Activated CD4-positive, alpha-beta memory T cell treated with anti-CD3 and anti-CD28 coated beads for 36 hours (primary cell): ENCODE results near the gene MASP1. TPM values are rescaled to one million over a fixed set of nuclear protein-coding genes. Genes with fewer than 3 reads are reported as not detected.

ENCODE experiments used
- CTCF ChIA-PET: fragments of 350-600 bp; sonication (Branson Sonifier 250); formaldehyde crosslinking; loops from one replicate; lab custom pipeline; 2021; ENCODE audit warnings: antibody characterized with exemption, inconsistent platforms; lab: Charles Lee
- POLR2A ChIA-PET: fragments of 350-600 bp; sonication (Branson Sonifier 250); formaldehyde crosslinking; loops from one replicate; lab custom pipeline; 2021; ENCODE audit warnings: antibody characterized with exemption; lab: Charles Lee
- DNase-seq: peaks from one replicate; pipeline ENCODE4 v3.0.0-alpha.2; 2020
- H3K27ac Mint-ChIP-seq: one replicate; pipeline ENCODE4 v1.8.0; 2021; ENCODE audit warnings: mixed read lengths
- H3K27me3 Mint-ChIP-seq: one replicate; pipeline ENCODE4 v1.8.0; 2021; ENCODE audit warnings: mixed read lengths
- H3K36me3 Mint-ChIP-seq: one replicate; pipeline ENCODE4 v1.8.0; 2021; ENCODE audit warnings: mixed read lengths
- H3K4me1 Mint-ChIP-seq: one replicate; pipeline ENCODE4 v1.8.0; 2021; ENCODE audit warnings: low read depth, mixed read lengths
- H3K4me3 Mint-ChIP-seq: one replicate; pipeline ENCODE4 v1.8.0; 2021; ENCODE audit warnings: mild to moderate bottlenecking, mixed read lengths
- H3K9me3 Mint-ChIP-seq: one replicate; pipeline ENCODE4 v1.8.0; 2021; ENCODE audit warnings: mixed read lengths
- intact Hi-C: fragments of 100-400 bp; cut with micrococcal nuclease; formaldehyde crosslinking; loops from one replicate; pipeline ENCODE4 v1.15.1; 2023
- total RNA-seq, 2 experiments: library from RNA; stranded (reverse); gene quantifications; one replicate each; pipeline ENCODE4 v1.2.3, GENCODE V29; 2021

Gene MASP1
- total RNA-seq, 2 experiments from 2014 or later, result not detected

DNA sequence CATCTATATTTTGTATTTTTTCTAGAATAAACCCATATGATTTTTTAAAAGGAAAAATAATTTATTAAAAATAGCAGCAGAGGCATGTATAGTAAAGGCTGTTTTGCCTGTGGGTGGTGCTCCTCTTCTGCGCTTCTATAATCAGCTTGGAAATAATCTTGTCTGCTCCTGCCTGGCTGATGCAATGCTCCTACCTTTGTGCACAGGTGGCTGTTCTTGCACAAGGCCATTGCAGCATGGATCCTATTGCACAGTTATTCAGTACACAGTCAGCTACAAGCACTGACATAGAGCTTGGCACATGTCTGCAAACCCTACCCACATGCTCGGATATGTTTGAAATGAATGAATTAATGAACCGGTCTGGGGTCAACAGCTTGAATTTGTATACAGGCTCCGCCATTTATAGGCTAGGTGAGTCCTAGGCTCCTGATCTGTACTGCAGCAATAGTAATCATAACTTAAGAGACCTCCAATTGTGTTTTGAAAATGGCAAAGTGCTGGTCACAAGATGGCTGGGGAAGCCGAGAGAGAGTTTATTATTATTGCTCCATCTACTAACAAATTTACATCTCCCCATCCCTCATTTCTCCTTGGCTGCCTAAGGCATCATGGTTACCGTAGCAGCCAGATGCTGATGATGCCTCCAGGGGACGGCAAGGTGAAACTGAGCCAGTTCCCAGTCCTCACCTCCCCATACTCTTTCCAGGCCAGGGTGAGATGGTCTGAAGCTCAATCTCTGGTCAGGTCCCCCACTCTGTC lies 94.8 kb downstream of the MASP1 start:
- POLR2A ChIA-PET, result no interaction called here
- Mint-ChIP-seq H3K4me3 (no peak overlapping the region), H3K4me1 (no peaks in the 10 kb centered on the region), H3K27ac (no peak overlapping the region), H3K36me3 (no peaks in the 10 kb centered on the region), H3K9me3 (no peaks in the 10 kb centered on the region), H3K27me3 (peaks cover 11% of the 10 kb centered on the region)
- CTCF ChIA-PET, result interaction anchor here (1.5 kb wide), 1 partner anchor 24 kb away, joined by 4 read pairs; no protein-coding TSS in a partner anchor
- intact Hi-C loops, result no loop called here
- DNase-seq, result no peak

DNA sequence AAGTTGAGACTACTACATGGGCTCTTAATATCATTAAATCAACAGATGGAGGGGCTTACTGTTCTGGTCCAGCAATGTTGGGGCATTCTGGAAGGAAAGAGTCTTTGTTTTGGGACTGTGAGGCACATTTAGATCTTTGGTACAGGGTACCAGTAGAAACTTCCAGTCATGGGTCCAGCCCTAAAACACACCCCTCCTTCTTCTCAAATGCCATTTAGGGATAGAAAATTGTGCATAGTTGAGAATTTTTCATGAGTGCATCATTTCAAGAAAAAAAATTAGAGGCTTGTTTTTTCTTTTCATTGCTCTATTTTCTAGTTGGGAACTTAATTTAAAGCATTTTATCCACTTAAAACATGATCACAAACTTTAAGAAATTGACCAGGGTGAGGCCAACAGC lies 98.4 kb downstream of the MASP1 start:
- CTCF ChIA-PET, result no interaction called here
- DNase-seq, result no peak
- Mint-ChIP-seq H3K4me3 (no peak overlapping the region), H3K9me3 (no peaks in the 10 kb centered on the region), H3K4me1 (no peaks in the 10 kb centered on the region), H3K27me3 (peaks cover 23% of the 10 kb centered on the region), H3K36me3 (no peaks in the 10 kb centered on the region), H3K27ac (no peak overlapping the region)
- POLR2A ChIA-PET, result no interaction called here
- intact Hi-C loops, result no loop called here

DNA sequence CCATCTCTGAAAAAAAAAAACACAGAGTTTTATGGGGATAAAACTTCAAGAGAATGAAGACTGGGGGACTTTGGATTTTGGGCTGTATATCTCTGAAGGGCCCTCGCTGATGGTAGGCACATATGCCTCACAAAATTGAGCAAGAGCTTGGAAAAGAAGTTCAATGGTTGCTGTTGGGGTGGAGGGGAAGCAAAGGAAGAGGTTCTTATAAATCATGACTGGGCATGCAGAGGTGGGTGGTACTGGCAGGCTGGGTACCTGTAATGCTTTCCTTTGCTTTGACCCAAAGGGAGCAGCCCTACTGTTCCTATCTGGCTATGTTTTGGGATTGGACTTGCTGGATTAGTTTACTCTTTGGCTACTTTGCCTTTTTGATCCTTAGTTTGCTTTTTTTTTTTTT lies 100.3 kb downstream of the MASP1 start:
- Mint-ChIP-seq H3K4me3 (no peak overlapping the region), H3K27ac (no peak overlapping the region), H3K4me1 (no peaks in the 10 kb centered on the region), H3K27me3 (peaks cover 28% of the 10 kb centered on the region), H3K9me3 (no peaks in the 10 kb centered on the region), H3K36me3 (no peaks in the 10 kb centered on the region)
- ChIA-PET POLR2A (interaction anchor here (0.6 to 0.7 kb wide), 2 partner anchors 8 to 13 kb away, joined by 3 read pairs; no protein-coding TSS in a partner anchor), CTCF (no interaction called here)
- intact Hi-C loops, result no loop called here
- no peak for DNase-seq

DNA sequence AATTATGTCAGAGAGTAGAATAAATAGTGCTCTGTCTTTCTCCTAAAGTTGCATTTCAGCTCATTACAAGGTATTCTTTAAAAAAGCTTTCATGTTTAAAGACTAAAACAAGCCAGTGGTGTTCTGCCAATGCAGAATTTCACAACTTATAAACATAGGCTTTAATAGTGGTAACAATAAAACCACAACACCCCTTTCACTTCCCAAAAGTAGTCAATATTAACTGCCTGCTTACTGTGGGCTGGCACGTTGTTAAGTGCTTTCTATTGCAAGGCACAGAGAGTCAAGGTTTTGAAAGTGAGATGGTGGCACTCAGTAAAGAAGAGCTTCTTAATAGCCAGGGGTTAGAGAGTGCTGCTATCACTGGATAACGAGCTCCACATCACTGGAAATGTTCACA lies 102.6 kb downstream of the MASP1 start:
- POLR2A ChIA-PET, result no interaction called here
- Mint-ChIP-seq H3K27ac (no peak overlapping the region), H3K36me3 (no peaks in the 10 kb centered on the region), H3K9me3 (no peaks in the 10 kb centered on the region), H3K27me3 (peaks cover 24% of the 10 kb centered on the region), H3K4me1 (no peaks in the 10 kb centered on the region), H3K4me3 (no peak overlapping the region)
- CTCF ChIA-PET, result interaction anchor here (0.6 to 1.5 kb wide), 4 partner anchors 24 to 574 kb away, joined by 3 to 4 read pairs (median 4); partner anchors contain the start of gene RPL39L
- DNase-seq, result no peak
- intact Hi-C loops, result no loop called here

DNA sequence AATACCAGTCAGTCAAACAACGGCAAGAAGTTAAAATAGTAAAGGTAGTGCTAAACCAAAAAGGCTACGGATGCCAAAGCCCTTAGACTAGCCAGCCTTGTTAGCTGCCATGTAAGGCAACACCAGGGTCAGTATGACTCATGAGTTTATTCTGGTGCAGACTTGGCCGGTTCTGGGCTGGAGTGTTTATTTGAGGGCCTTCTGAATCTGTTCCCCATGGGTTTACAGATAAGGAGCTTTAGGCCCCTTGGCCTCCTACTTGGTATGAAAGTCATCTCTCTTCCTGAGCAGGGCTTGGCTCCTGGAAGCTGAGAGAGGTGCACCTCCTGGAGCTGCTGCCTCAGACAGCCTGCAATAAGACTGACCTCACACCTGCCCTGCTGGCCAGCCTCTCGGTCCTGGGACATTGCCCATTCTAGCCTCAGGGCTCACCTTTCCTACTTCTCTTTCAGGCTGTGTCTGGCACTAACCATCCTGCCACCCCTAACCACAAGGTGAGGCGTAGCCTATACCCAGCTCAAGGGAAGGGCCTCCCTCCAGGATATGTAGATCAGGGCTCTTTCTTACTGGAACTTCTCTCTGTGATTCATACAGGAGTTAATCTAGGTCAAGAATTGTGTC lies 104.6 kb downstream of the MASP1 start:
- no peak for DNase-seq
- H3K27me3 Mint-ChIP-seq, result peaks cover 23% of the 10 kb centered on the region
- intact Hi-C loops, result no loop called here

DNA sequence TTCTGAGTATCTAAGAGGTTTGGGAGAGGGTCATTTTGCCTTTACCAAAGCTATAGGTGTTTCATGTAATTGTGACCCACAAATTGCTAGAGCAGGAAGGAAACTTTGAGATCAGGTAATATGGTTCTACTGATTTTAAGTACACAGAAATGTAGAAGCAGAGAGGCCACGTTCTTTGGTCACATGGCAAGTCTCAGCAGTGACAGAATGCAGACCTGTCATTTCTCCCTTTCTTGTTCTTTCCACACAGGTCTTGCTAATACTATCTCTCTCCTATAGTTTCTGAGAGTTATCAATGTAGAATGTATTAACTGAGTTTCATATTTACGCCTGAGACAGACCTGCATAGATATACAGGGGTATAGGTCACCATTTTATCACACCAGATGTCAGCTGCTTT lies 105.2 kb downstream of the MASP1 start:
- DNase-seq, result no peak
- ChIA-PET CTCF (interaction anchor here (1.5 kb wide), 1 partner anchor 34 kb away, joined by 5 read pairs; no protein-coding TSS in a partner anchor), POLR2A (no interaction called here)
- no peaks in the 10 kb centered on the region for H3K4me1 Mint-ChIP-seq
- no peak overlapping the region for H3K27ac Mint-ChIP-seq
- no peak overlapping the region for H3K4me3 Mint-ChIP-seq
- H3K36me3 Mint-ChIP-seq, result no peaks in the 10 kb centered on the region
- peaks cover 20% of the 10 kb centered on the region for H3K27me3 Mint-ChIP-seq
- H3K9me3 Mint-ChIP-seq, result no peaks in the 10 kb centered on the region
- intact Hi-C loops, result no loop called here

More for the DNA sequence above, 104.6 kb downstream of the MASP1 start:
- ChIA-PET POLR2A (no interaction called here), CTCF (interaction anchor here (1.5 kb wide), 1 partner anchor 33 kb away, joined by 5 read pairs; no protein-coding TSS in a partner anchor)
- H3K4me3 Mint-ChIP-seq, result no peak overlapping the region
- H3K4me1 Mint-ChIP-seq, result no peaks in the 10 kb centered on the region
- no peaks in the 10 kb centered on the region for H3K9me3 Mint-ChIP-seq
- H3K27ac Mint-ChIP-seq, result no peak overlapping the region
- H3K36me3 Mint-ChIP-seq, result no peaks in the 10 kb centered on the region

DNA sequence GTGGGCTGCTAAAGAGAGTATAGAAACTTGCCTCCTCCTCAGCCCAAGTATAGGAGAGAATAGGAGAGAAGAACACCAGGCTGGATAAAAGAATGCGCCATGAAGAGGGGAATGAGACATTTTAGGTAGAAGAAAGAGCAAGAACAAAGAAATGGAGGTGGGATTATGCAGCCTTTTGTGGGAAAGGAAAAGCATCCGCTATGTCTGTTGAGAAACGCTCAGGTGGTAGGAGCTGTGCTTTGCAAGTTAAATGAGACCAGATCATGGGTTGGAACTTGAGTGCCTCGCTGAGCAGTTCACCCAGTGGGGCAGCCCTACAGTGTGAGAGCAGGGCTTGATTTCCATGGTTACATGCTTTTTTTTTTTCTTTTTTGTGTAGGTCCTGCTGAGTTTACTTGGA lies 105.8 kb downstream of the MASP1 start:
- no peak for DNase-seq
- intact Hi-C loops, result no loop called here
- CTCF ChIA-PET, result no interaction called here
- no peaks in the 10 kb centered on the region for H3K9me3 Mint-ChIP-seq
- peaks cover 14% of the 10 kb centered on the region for H3K27me3 Mint-ChIP-seq
- no peak overlapping the region for H3K4me3 Mint-ChIP-seq
- H3K36me3 Mint-ChIP-seq, result no peaks in the 10 kb centered on the region
- H3K27ac Mint-ChIP-seq, result no peak overlapping the region
- POLR2A ChIA-PET, result no interaction called here
- H3K4me1 Mint-ChIP-seq, result no peaks in the 10 kb centered on the region

Other genes starting within 250 kb of the MASP1 start
- gene RPL39L, start 152.2 kb downstream of the MASP1 start, total RNA-seq, result 10 to 100 TPM; 22.5 to 25.2 TPM
- gene RTP1, start 94.3 kb downstream of the MASP1 start, total RNA-seq, result not detected
- 1 to 10 TPM; 1.7 to 2.7 TPM for gene RTP4, start 76.6 kb upstream of the MASP1 start, total RNA-seq